Measurements from ENCODE around the gene AK9.

DNA sequence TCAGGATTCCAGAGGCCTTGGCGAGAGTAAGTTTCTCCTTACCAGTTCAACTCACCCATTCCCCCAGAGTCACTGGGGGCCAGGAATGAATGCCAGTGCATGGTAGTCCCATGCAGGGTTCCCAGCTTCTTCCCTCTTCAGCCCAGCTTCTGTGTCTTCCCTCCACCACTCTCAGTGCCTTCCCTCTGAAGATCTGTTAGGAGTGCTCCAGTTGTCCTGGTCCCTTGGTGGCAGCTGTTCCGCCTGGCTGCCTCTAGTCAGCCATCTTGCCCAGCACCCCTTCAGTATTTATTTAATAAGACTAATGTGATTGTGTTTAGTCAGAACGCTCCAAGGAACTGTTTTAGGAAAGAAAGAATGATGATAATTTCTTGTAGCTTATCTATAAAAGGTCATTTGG is 23.2 kb upstream of the AK9 start:
- no peak for TF ChIP-seq POLR2AphosphoS5 (IDR thresholded peaks at IDR 0.05; ENCODE audit: low read depth, low read length)
- TF ChIP-seq, protein P1, sequence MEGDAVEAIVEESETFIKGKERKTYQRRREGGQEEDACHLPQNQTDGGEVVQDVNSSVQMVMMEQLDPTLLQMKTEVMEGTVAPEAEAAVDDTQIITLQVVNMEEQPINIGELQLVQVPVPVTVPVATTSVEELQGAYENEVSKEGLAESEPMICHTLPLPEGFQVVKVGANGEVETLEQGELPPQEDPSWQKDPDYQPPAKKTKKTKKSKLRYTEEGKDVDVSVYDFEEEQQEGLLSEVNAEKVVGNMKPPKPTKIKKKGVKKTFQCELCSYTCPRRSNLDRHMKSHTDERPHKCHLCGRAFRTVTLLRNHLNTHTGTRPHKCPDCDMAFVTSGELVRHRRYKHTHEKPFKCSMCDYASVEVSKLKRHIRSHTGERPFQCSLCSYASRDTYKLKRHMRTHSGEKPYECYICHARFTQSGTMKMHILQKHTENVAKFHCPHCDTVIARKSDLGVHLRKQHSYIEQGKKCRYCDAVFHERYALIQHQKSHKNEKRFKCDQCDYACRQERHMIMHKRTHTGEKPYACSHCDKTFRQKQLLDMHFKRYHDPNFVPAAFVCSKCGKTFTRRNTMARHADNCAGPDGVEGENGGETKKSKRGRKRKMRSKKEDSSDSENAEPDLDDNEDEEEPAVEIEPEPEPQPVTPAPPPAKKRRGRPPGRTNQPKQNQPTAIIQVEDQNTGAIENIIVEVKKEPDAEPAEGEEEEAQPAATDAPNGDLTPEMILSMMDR (IDR thresholded peaks at IDR 0.05): no peak
